Duodenal mucosa (tissue), 2 donors: ENCODE data around the gene MYO15B.

Experiments used
- H3K27ac ChIP-seq: one replicate; pipeline ENCODE4 v1.7.0; 2013; ENCODE audit warnings: low read depth, low read length
- H3K27me3 ChIP-seq, 2 donors: one replicate each; pipeline ENCODE4 v1.7.0; 2013; ENCODE audit warnings: low read length in 2 of 2, control low read depth in 1 of 2; ENCODE audit not compliant: insufficient read depth in 2 of 2, control insufficient read depth in 1 of 2
- H3K36me3 ChIP-seq, 2 donors: one replicate each; pipeline ENCODE4 v1.7.0; 2013; ENCODE audit warnings: low read length in 2 of 2, control low read depth in 1 of 2; ENCODE audit not compliant: insufficient read depth in 2 of 2, control insufficient read depth in 1 of 2
- H3K4me1 ChIP-seq, 2 donors: one replicate each; pipeline ENCODE4 v1.7.0; 2013; ENCODE audit warnings: low read length in 2 of 2, control low read depth in 1 of 2; ENCODE audit not compliant: insufficient read depth in 2 of 2, control insufficient read depth in 1 of 2
- H3K4me3 ChIP-seq, 2 donors: one replicate each; pipeline ENCODE4 v1.7.0; 2013; ENCODE audit warnings: low read length in 2 of 2, low read depth in 1 of 2
- H3K9ac ChIP-seq, 2 donors: one replicate each; pipeline ENCODE4 v1.7.0; 2013; ENCODE audit warnings: low read length in 2 of 2, low read depth in 1 of 2
- H3K9me3 ChIP-seq, 2 donors: one replicate each; pipeline ENCODE4 v1.7.0; 2013; ENCODE audit warnings: low read length in 2 of 2, control low read depth in 1 of 2; ENCODE audit not compliant: control insufficient read depth in 1 of 2

Gene MYO15B

GRCh38 chr17:75630071-75630917 lies 42.7 kb downstream of the MYO15B start:
- no peaks in the 10 kb centered on the region for H3K9me3 ChIP-seq
- peaks cover 28 to 32% of the 10 kb centered on the region in 2 donors for H3K4me1 ChIP-seq
- H3K36me3 ChIP-seq = peaks cover 11 to 44% of the 10 kb centered on the region in 2 donors
- H3K27me3 ChIP-seq = no peaks in the 10 kb centered on the region
- no peak overlapping the region for H3K27ac ChIP-seq
- H3K9ac ChIP-seq = no peak overlapping the region
- no peak overlapping the region for H3K4me3 ChIP-seq

GRCh38 chr17:75631353-75631752 lies 43.8 kb downstream of the MYO15B start:
- Histone ChIP-seq H3K4me1 (peaks cover 37 to 43% of the 10 kb centered on the region in 2 donors), H3K36me3 (peaks cover 7 to 34% of the 10 kb centered on the region in 2 donors), H3K9ac (no peak overlapping the region), H3K27ac (no peak overlapping the region), H3K4me3 (no peak overlapping the region), H3K27me3 (no peaks in the 10 kb centered on the region), H3K9me3 (no peaks in the 10 kb centered on the region)

GRCh38 chr17:75632428-75632827 lies 44.8 kb downstream of the MYO15B start:
- Histone ChIP-seq H3K4me1 (peaks cover 47 to 53% of the 10 kb centered on the region in 2 donors), H3K36me3 (peaks cover 0 to 23% of the 10 kb centered on the region in 2 donors), H3K9ac (no peak overlapping the region), H3K9me3 (no peaks in the 10 kb centered on the region), H3K27ac (no peak overlapping the region), H3K4me3 (no peak overlapping the region), H3K27me3 (no peaks in the 10 kb centered on the region)

- H3K27me3 ChIP-seq = no peaks in the 10 kb centered on the region
- peak within 1 kb of the TSS; percentile 24 to 54 for H3K4me3 ChIP-seq
- peaks cover 51 to 58% of the 10 kb centered on the region in 2 donors for H3K4me1 ChIP-seq
- peak within 1 kb of the TSS; percentile 77 for H3K27ac ChIP-seq
- H3K36me3 ChIP-seq = peaks cover 0 to 21% of the 10 kb centered on the region in 2 donors
- H3K9me3 ChIP-seq = no peaks in the 10 kb centered on the region
- H3K9ac ChIP-seq = peak within 1 kb of the TSS; percentile 30 to 51
These were observed 45.4 kb downstream of the MYO15B start, which contains the start of gene SMIM5 for GRCh38 chr17:75632863-75633485. SMIM5 (plus strand) TSS chr17:75633434; CDS start chr17:75640202, 6,768 bp downstream.

GRCh38 chr17:75633486-75634375 lies 46.1 kb downstream of the MYO15B start:
- peaks cover 51 to 58% of the 10 kb centered on the region in 2 donors for H3K4me1 ChIP-seq
- H3K9me3 ChIP-seq = no peaks in the 10 kb centered on the region
- peak overlapping the region; percentile 24 to 54 for H3K4me3 ChIP-seq
- peak overlapping the region; percentile 30 to 51 for H3K9ac ChIP-seq
- H3K27ac ChIP-seq = peak overlapping the region; percentile 77
- no peaks in the 10 kb centered on the region for H3K27me3 ChIP-seq
- peaks cover 0 to 21% of the 10 kb centered on the region in 2 donors for H3K36me3 ChIP-seq

GRCh38 chr17:75634376-75634740 lies 46.8 kb downstream of the MYO15B start:
- H3K4me1 ChIP-seq = peaks cover 51 to 58% of the 10 kb centered on the region in 2 donors
- peak overlapping the region; percentile 7 to 19 for H3K4me3 ChIP-seq
- peak overlapping the region; percentile 30 to 51 for H3K9ac ChIP-seq
- H3K9me3 ChIP-seq = no peaks in the 10 kb centered on the region
- H3K36me3 ChIP-seq = peaks cover 0 to 21% of the 10 kb centered on the region in 2 donors
- H3K27me3 ChIP-seq = no peaks in the 10 kb centered on the region
- H3K27ac ChIP-seq = peak overlapping the region; percentile 77

- Histone ChIP-seq H3K9me3 (no peaks in the 10 kb centered on the region), H3K36me3 (peaks cover 0 to 17% of the 10 kb centered on the region in 2 donors), H3K27ac (peak overlapping the region; percentile 77), H3K4me1 (peaks cover 55 to 62% of the 10 kb centered on the region in 2 donors), H3K27me3 (no peaks in the 10 kb centered on the region), H3K9ac (peak overlapping the region; percentile 51 to 57), H3K4me3 (peak overlapping the region in 1 of 2 donors; percentile 19)
These were observed 47.4 kb downstream of the MYO15B start for GRCh38 chr17:75634754-75635609.

GRCh38 chr17:75635610-75636202 lies 48.1 kb downstream of the MYO15B start:
- Histone ChIP-seq H3K4me3 (no peak overlapping the region), H3K9me3 (no peaks in the 10 kb centered on the region), H3K36me3 (peaks cover 0 to 11% of the 10 kb centered on the region in 2 donors), H3K27ac (peak overlapping the region; percentile 36), H3K4me1 (peaks cover 63 to 69% of the 10 kb centered on the region in 2 donors), H3K27me3 (no peaks in the 10 kb centered on the region), H3K9ac (peak overlapping the region; percentile 49 to 57)
